BJ (cell line): ENCODE data around the gene ARHGAP8. TPM values are rescaled to one million over a fixed set of nuclear protein-coding genes. Genes with fewer than 3 reads are reported as not detected.

Experiments
- CTCF ChIA-PET: fragments of 350-600 bp; formaldehyde crosslinking; extraction: SDS; loops from one replicate; lab custom pipeline; 2021; ENCODE audit warnings: antibody characterized with exemption, inconsistent platforms; lab: Yijun Ruan, JAX
- POLR2A ChIA-PET: fragments of 300-600 bp; sonication (Branson Sonifier 250); formaldehyde crosslinking; extraction: SDS; loops from one replicate; lab custom pipeline; 2021; ENCODE audit warnings: antibody characterized with exemption; lab: Charles Lee
- DNase-seq: peaks from one replicate; pipeline ENCODE4 v3.0.0-alpha.2; 2011; ENCODE audit warnings: low read depth
- H3K27me3 ChIP-seq: 2 replicates; pipeline ENCODE4 v1.6.0; 2011; ENCODE audit warnings: low read length; ENCODE audit not compliant: control insufficient read depth, insufficient read depth
- H3K36me3 ChIP-seq: 2 replicates; pipeline ENCODE4 v1.5.1; 2011; ENCODE audit warnings: low read length; ENCODE audit not compliant: control insufficient read depth, insufficient read depth
- H3K4me3 ChIP-seq: 2 replicates; pipeline ENCODE4 v1.5.1; 2011; ENCODE audit warnings: low read depth, mild to moderate bottlenecking, control low read depth, low read length
- CTCF ChIP-seq: IDR thresholded peaks from 2 replicates; pipeline ENCODE4 v1.5.1; 2011; ENCODE audit warnings: low read depth, mild to moderate bottlenecking, control low read depth, inconsistent platforms, low read length, moderate library complexity; ENCODE audit not compliant: insufficient read depth
- polyA plus RNA-seq: library from polyadenylated mRNA; depleted of rRNA; stranded (reverse); fragments of >200 nt; gene quantifications from 2 replicates; pipeline ENCODE4 v1.2.3, GENCODE V29; 2011

The ARHGAP8 gene
- polyA plus RNA-seq, 1 experiment: 0.39 TPM

- DNase-seq: no peak
- Histone ChIP-seq H3K36me3 (no peaks in the 10 kb centered on the region), H3K4me3 (no peak overlapping the region), H3K27me3 (no peaks in the 10 kb centered on the region; the same call in 1 of the 2 replicates)
- ChIA-PET POLR2A (no interaction called here), CTCF (no interaction called here)
- no peak for TF ChIP-seq CTCF
Observed at GRCh38 chr22:44780876-44781449, 28.6 kb downstream of the ARHGAP8 start.

- Histone ChIP-seq H3K36me3 (no peaks in the 10 kb centered on the region), H3K27me3 (no peaks in the 10 kb centered on the region), H3K4me3 (no peak overlapping the region)
- DNase-seq: no peak
- ChIA-PET CTCF (no interaction called here), POLR2A (no interaction called here)
- TF ChIP-seq CTCF: no peak
Observed at GRCh38 chr22:44782363-44782963, 30.1 kb downstream of the ARHGAP8 start.

GRCh38 chr22:44783091-44783490 lies 30.7 kb downstream of the ARHGAP8 start:
- no peaks in the 10 kb centered on the region for H3K27me3 ChIP-seq
- no peaks in the 10 kb centered on the region for H3K36me3 ChIP-seq
- DNase-seq: no peak
- POLR2A ChIA-PET: no interaction called here
- H3K4me3 ChIP-seq: no peak overlapping the region
- CTCF ChIA-PET: no interaction called here
- TF ChIP-seq CTCF: no peak

- CTCF ChIA-PET: no interaction called here
- POLR2A ChIA-PET: no interaction called here
Observed at GRCh38 chr22:44783581-44783980, 31.2 kb downstream of the ARHGAP8 start.

GRCh38 chr22:44786136-44786535 lies 33.8 kb downstream of the ARHGAP8 start:
- TF ChIP-seq CTCF: no peak
- ChIA-PET CTCF (no interaction called here), POLR2A (no interaction called here)
- no peak for DNase-seq
- no peak overlapping the region for H3K4me3 ChIP-seq
- H3K36me3 ChIP-seq: no peaks in the 10 kb centered on the region
- H3K27me3 ChIP-seq: no peaks in the 10 kb centered on the region

More at GRCh38 chr22:44783581-44783980, 31.2 kb downstream of the ARHGAP8 start:
- TF ChIP-seq CTCF: no peak
- Histone ChIP-seq H3K36me3 (no peaks in the 10 kb centered on the region), H3K27me3 (no peaks in the 10 kb centered on the region), H3K4me3 (no peak overlapping the region)
- DNase-seq: no peak
